ENCODE results near the gene EFCAB6. TPM values are rescaled to one million over a fixed set of nuclear protein-coding genes. Genes with fewer than 3 reads are reported as not detected.

EFCAB6 gene
- total RNA-seq, 1 donor from 2014 or later = 8.6 TPM

DNA sequence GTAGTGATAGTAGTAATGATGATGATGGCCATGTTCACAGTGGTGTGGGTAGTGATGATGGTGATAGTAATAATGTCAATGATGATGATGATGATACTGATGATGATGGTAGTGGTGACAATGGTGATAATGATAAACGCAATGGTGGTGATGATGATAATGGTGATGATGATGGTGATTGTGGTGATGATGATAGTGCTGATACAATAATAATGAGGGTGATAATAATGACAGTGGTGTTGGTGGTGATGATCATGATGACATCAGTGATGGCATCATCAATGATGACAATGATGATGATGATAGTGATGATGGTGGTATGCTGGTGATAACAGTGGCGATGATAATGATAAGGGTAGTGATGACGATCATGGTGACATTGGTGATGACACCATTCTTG, 308.0 kb downstream of the EFCAB6 start:
- intact Hi-C loops (cut with DNase I) = no loop called here
- TF ChIP-seq, protein P1, sequence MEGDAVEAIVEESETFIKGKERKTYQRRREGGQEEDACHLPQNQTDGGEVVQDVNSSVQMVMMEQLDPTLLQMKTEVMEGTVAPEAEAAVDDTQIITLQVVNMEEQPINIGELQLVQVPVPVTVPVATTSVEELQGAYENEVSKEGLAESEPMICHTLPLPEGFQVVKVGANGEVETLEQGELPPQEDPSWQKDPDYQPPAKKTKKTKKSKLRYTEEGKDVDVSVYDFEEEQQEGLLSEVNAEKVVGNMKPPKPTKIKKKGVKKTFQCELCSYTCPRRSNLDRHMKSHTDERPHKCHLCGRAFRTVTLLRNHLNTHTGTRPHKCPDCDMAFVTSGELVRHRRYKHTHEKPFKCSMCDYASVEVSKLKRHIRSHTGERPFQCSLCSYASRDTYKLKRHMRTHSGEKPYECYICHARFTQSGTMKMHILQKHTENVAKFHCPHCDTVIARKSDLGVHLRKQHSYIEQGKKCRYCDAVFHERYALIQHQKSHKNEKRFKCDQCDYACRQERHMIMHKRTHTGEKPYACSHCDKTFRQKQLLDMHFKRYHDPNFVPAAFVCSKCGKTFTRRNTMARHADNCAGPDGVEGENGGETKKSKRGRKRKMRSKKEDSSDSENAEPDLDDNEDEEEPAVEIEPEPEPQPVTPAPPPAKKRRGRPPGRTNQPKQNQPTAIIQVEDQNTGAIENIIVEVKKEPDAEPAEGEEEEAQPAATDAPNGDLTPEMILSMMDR (IDR thresholded peaks at IDR 0.05) = no peak

DNA sequence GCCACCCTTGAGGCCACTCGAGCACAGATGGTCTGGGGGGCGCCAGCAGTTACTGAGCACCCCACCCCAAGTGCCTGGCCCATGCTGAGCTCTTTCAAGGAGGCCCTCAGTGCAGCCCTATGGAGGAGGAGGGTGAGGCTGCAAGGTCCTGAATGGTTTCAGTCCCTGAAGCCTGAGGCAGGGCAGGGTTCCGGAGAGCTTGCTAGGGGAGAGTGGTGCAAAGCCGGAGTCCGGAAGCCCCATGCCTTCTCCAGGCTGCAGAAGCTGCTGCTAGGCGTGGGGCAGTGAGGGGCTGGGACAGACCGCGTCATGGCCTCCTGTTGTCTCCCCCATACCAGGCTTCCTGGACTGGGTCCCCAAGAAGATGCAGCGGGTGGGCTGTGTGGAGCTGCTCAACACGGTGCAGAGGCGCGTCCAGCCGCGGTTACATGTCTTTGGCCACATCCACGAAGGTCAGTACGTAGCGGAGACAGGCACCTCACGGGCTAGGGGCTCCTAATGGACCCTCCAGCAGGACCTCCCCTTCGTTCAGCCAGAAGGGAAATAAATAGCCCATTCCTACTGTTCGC, 309.7 kb downstream of the EFCAB6 start:
- H3K27ac ChIP-seq = no peak overlapping the region
- no peaks in the 10 kb centered on the region for H3K4me1 ChIP-seq
- H3K27me3 ChIP-seq = no peaks in the 10 kb centered on the region
- DNase-seq (ENCODE audit: low spot score in 2 of 2) = no peak
- H3K36me3 ChIP-seq = no peaks in the 10 kb centered on the region
- TF ChIP-seq, protein P1 (IDR thresholded peaks at IDR 0.05) = no peak
- intact Hi-C loops (cut with DNase I) = no loop called here
- H3K4me3 ChIP-seq = no peak overlapping the region
- no peaks in the 10 kb centered on the region for H3K9me3 ChIP-seq

More for the DNA sequence above, 308.0 kb downstream of the EFCAB6 start:
- no peaks in the 10 kb centered on the region for H3K9me3 ChIP-seq
- H3K4me1 ChIP-seq = no peaks in the 10 kb centered on the region
- H3K36me3 ChIP-seq = no peaks in the 10 kb centered on the region
- no peak overlapping the region for H3K27ac ChIP-seq
- no peak overlapping the region for H3K4me3 ChIP-seq
- H3K27me3 ChIP-seq = no peaks in the 10 kb centered on the region
- DNase-seq (ENCODE audit: low spot score in 2 of 2) = no peak

DNA sequence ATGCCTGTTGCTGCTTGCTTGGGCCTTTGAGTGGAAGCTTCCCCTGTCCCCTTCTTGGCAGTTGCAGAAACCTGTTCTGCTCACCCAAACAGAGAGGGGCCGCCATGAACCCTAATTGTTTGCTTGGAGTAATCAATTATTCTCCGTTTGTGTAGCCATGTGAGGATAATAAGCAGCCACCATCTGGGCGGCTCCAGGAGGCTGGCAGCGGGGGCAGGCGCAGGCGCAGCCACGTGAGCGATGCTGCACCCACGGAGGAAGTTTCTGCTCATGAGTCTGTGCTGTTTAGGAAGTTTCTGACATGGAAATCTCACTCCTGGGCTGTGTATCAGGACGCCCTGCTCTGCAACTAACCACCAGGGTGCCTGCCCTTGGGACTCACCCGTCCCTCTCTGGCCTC, 310.2 kb downstream of the EFCAB6 start:
- no peak overlapping the region for H3K4me3 ChIP-seq
- H3K27ac ChIP-seq = no peak overlapping the region
- DNase-seq (ENCODE audit: low spot score in 2 of 2) = no peak
- H3K9me3 ChIP-seq = no peaks in the 10 kb centered on the region
- TF ChIP-seq, protein P1 (IDR thresholded peaks at IDR 0.05) = no peak
- no peaks in the 10 kb centered on the region for H3K4me1 ChIP-seq
- no peaks in the 10 kb centered on the region for H3K36me3 ChIP-seq
- H3K27me3 ChIP-seq = no peaks in the 10 kb centered on the region
- intact Hi-C loops (cut with DNase I) = no loop called here

DNA sequence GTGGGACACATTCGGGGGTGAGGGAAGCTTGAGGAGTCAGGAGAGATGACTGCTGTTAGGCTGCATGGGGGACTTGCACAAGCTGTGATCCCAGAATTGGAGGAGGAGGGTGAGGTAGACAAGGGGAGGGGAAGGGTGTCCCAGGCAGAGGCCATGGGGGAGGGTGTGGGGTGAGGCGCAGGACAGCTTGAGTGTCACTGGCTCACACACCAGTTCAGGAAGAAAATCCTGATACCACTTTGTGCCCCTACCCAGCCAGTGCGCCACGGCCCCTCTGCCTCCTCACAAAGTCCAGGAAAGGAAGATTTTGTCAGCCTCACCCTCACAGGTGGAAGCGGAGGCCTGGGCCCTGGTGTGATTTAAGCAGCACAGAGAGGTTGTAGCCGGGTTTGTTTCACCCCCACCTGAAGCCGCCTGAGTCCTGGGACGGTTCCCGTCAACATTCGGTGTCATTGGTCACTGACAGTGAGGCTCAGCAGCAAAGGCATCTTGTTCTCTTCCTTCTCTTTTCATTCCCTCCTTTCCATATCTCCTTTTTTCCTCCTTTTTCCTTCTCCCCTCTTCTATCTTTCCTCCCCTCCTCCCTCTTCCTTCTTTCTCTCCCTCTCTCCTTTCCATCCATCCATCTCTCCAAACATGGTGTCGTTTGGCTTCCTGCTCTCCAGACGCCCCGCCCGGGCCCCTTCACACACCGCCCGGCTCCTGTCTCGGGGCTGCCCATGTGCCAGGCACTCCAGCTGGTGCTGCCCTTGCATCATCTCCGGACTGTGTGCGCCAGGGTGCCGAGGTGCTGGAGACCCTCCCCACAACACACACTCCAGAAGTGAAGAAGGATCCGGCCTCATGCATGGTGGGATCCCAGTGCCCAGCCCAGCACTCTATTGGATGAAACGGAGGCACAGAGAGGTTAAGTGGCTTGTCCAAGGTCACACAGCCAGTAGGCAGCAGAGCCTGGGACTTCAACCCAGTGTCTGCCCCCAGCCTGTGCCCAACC, 311.0 kb downstream of the EFCAB6 start:
- TF ChIP-seq, protein P1 (IDR thresholded peaks at IDR 0.05) = no peak
- no peaks in the 10 kb centered on the region for H3K27me3 ChIP-seq
- no peak for DNase-seq (ENCODE audit: low spot score in 2 of 2)
- H3K4me1 ChIP-seq = no peaks in the 10 kb centered on the region
- H3K4me3 ChIP-seq = no peak overlapping the region
- intact Hi-C loops (cut with DNase I) = no loop called here
- H3K27ac ChIP-seq = no peak overlapping the region
- H3K9me3 ChIP-seq = no peaks in the 10 kb centered on the region
- no peaks in the 10 kb centered on the region for H3K36me3 ChIP-seq

DNA sequence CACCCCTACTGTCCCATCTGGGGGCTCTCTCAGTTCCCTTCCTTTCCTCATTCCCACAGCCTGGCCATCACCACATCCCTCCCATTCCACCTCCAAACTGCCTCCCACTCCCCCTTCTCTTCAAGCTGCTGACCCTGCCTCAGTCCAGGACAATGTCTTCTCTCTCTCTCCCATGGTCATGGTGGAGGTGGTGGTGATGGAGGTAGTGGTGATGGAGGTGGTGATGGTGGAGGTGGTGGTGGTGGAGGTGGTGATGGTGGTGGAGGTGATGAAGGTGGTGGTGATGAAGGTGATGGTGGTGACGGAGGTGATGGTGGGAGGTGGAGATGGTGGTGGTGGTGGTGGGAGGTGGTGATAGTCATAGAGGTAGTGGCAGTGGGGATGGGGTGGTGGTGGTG, 313.2 kb downstream of the EFCAB6 start:
- no peaks in the 10 kb centered on the region for H3K27me3 ChIP-seq
- intact Hi-C loops (cut with DNase I) = no loop called here
- no peak overlapping the region for H3K27ac ChIP-seq

More for the DNA sequence above, 313.2 kb downstream of the EFCAB6 start:
- TF ChIP-seq, protein P1 (IDR thresholded peaks at IDR 0.05) = no peak
- Histone ChIP-seq H3K4me3 (no peak overlapping the region), H3K36me3 (no peaks in the 10 kb centered on the region), H3K4me1 (no peaks in the 10 kb centered on the region), H3K9me3 (no peaks in the 10 kb centered on the region)
- no peak for DNase-seq (ENCODE audit: low spot score in 2 of 2)
